GM10847 (cell line): ENCODE measurements around the gene CDT1.

Source experiments
- POLR2A ChIP-seq: IDR thresholded peaks from 2 replicates; pipeline ENCODE4 v1.6.1; 2011; ENCODE audit not compliant: insufficient read length; ENCODE audit errors: extremely low read depth

Gene CDT1

GRCh38 chr16:88787579-88788314 is 15.8 kb upstream of the CDT1 start:
- no peak for TF ChIP-seq POLR2A

GRCh38 chr16:88789594-88789993 is 14.0 kb upstream of the CDT1 start:
- no peak for TF ChIP-seq POLR2A

GRCh38 chr16:88790312-88791211 is 13.0 kb upstream of the CDT1 start:
- TF ChIP-seq POLR2A, result no peak

- no peak for TF ChIP-seq POLR2A
These were observed 11.5 kb upstream of the CDT1 start for GRCh38 chr16:88792078-88792550.

GRCh38 chr16:88792668-88793250 is 10.8 kb upstream of the CDT1 start:
- no peak for TF ChIP-seq POLR2A

- TF ChIP-seq POLR2A, result no peak
These were observed 10.2 kb upstream of the CDT1 start for GRCh38 chr16:88793251-88793954.

- TF ChIP-seq POLR2A, result no peak
These were observed 7.3 kb upstream of the CDT1 start for GRCh38 chr16:88796278-88796677.

- no peak for TF ChIP-seq POLR2A
These were observed 5.5 kb upstream of the CDT1 start for GRCh38 chr16:88798073-88798472.

GRCh38 chr16:88798772-88799455 is 4.7 kb upstream of the CDT1 start:
- no peak for TF ChIP-seq POLR2A

GRCh38 chr16:88799569-88800276 is 3.9 kb upstream of the CDT1 start:
- no peak for TF ChIP-seq POLR2A

GRCh38 chr16:88800277-88800592 is 3.4 kb upstream of the CDT1 start:
- no peak for TF ChIP-seq POLR2A

GRCh38 chr16:88804173-88804551 is 573 bp downstream of the CDT1 start:
- no peak for TF ChIP-seq POLR2A

GRCh38 chr16:88804552-88805339 is 1.2 kb downstream of the CDT1 start:
- TF ChIP-seq POLR2A, result no peak

- no peak for TF ChIP-seq POLR2A
These were observed 1.7 kb downstream of the CDT1 start for GRCh38 chr16:88805340-88805715.

GRCh38 chr16:88805887-88806393 is 2.4 kb downstream of the CDT1 start:
- no peak for TF ChIP-seq POLR2A
